Lower lobe of right lung (tissue), 2 donors: ENCODE data around the gene RCSD1. TPM values are rescaled to one million over a fixed set of nuclear protein-coding genes. Genes with fewer than 3 reads are reported as not detected.
A peak's percentile ranks its signal among the peaks of the same experiment; 100 is the strongest.

Experiments used
- ATAC-seq, 2 donors: fragments of 200-7000 bp; cut with Tn5 transposase; one replicate each; pipeline ENCODE4 v1.9.1; 2020 to 2022; ENCODE audit warnings: mild to moderate bottlenecking in 2 of 2, moderate library complexity in 2 of 2
- DNase-seq: peaks from one replicate; pipeline ENCODE4 v3.0.0-alpha.2; 2020
- H3K27ac ChIP-seq: fragments of 200-600 bp; one replicate; pipeline ENCODE4 v1.8.0; 2022
- H3K27me3 ChIP-seq: fragments of 200-600 bp; one replicate; pipeline ENCODE4 v1.8.0; 2022; ENCODE audit warnings: low read depth
- H3K36me3 ChIP-seq: fragments of 200-600 bp; one replicate; pipeline ENCODE4 v1.8.0; 2022; ENCODE audit warnings: mild to moderate bottlenecking
- H3K4me1 ChIP-seq: fragments of 200-600 bp; one replicate; pipeline ENCODE4 v1.8.0; 2022
- H3K4me3 ChIP-seq: fragments of 200-600 bp; one replicate; pipeline ENCODE4 v1.8.0; 2022; ENCODE audit warnings: mild to moderate bottlenecking
- H3K9me3 ChIP-seq: fragments of 200-600 bp; one replicate; pipeline ENCODE4 v1.8.0; 2022
- CTCF ChIP-seq: fragments of 200-600 bp; IDR thresholded peaks from one replicate; pipeline ENCODE4 v1.8.0; 2022; ENCODE audit warnings: antibody characterized with exemption, mild to moderate bottlenecking
- intact Hi-C: fragments of 100-400 bp; cut with DNase I; formaldehyde crosslinking; loops from one replicate; pipeline ENCODE4 v1.11.0; 2022
- total RNA-seq: library from RNA; stranded (reverse); fragmentation: NEBNext Ultra II Directional; extraction: Animal tissue kit (Norgen Biotek cat#: 25700); gene quantifications from one replicate; pipeline ENCODE4 v1.2.1, GENCODE V29; 2021
- donor health status: DM: no; HTN: yes; CAD: no; lungs with severe emphysema.

The RCSD1 gene
- total RNA-seq, 1 donor from 2014 or later = 20.7 TPM

GRCh38 chr1:167676205-167676915 is 46.3 kb downstream of the RCSD1 start:
- H3K27ac ChIP-seq = no peak overlapping the region
- no peaks in the 10 kb centered on the region for H3K9me3 ChIP-seq
- no peaks in the 10 kb centered on the region for H3K36me3 ChIP-seq
- peaks cover 6% of the 10 kb centered on the region for H3K4me1 ChIP-seq
- DNase-seq = no peak
- ATAC-seq = no peak
- TF ChIP-seq CTCF = no peak
- intact Hi-C loops = no loop called here
- H3K27me3 ChIP-seq = no peaks in the 10 kb centered on the region
- H3K4me3 ChIP-seq = no peak overlapping the region

GRCh38 chr1:167676916-167677848 is 47.1 kb downstream of the RCSD1 start:
- no peak for TF ChIP-seq CTCF
- H3K27me3 ChIP-seq = no peaks in the 10 kb centered on the region
- no peak for ATAC-seq
- H3K4me1 ChIP-seq = no peaks in the 10 kb centered on the region
- no peak for DNase-seq
- no peak overlapping the region for H3K27ac ChIP-seq
- H3K4me3 ChIP-seq = no peak overlapping the region
- no peaks in the 10 kb centered on the region for H3K9me3 ChIP-seq
- H3K36me3 ChIP-seq = no peaks in the 10 kb centered on the region
- intact Hi-C loops = no loop called here

GRCh38 chr1:167678422-167678821 is 48.4 kb downstream of the RCSD1 start:
- no peaks in the 10 kb centered on the region for H3K9me3 ChIP-seq
- H3K36me3 ChIP-seq = no peaks in the 10 kb centered on the region
- intact Hi-C loops = no loop called here
- no peaks in the 10 kb centered on the region for H3K27me3 ChIP-seq
- H3K27ac ChIP-seq = no peak overlapping the region
- no peak for ATAC-seq
- no peak for TF ChIP-seq CTCF
- no peak overlapping the region for H3K4me3 ChIP-seq
- no peak for DNase-seq
- peaks cover 7% of the 10 kb centered on the region for H3K4me1 ChIP-seq

GRCh38 chr1:167678838-167679237 is 48.8 kb downstream of the RCSD1 start:
- no peak for TF ChIP-seq CTCF
- ATAC-seq (no peak), DNase-seq (no peak)
- Histone ChIP-seq H3K27me3 (no peaks in the 10 kb centered on the region), H3K4me3 (no peak overlapping the region), H3K9me3 (no peaks in the 10 kb centered on the region), H3K36me3 (no peaks in the 10 kb centered on the region), H3K27ac (no peak overlapping the region), H3K4me1 (peaks cover 11% of the 10 kb centered on the region)
- intact Hi-C loops = no loop called here

- no peak for DNase-seq
- no peak for TF ChIP-seq CTCF
- ATAC-seq = peak in 1 of 2 donors; percentile 27
Measured at GRCh38 chr1:167679714-167680113, 49.7 kb downstream of the RCSD1 start.

More at GRCh38 chr1:167679714-167680113, 49.7 kb downstream of the RCSD1 start:
- Histone ChIP-seq H3K4me3 (no peak overlapping the region), H3K27me3 (no peaks in the 10 kb centered on the region), H3K4me1 (peaks cover 15% of the 10 kb centered on the region), H3K36me3 (no peaks in the 10 kb centered on the region), H3K9me3 (no peaks in the 10 kb centered on the region), H3K27ac (no peak overlapping the region)
- intact Hi-C loops = loop anchor here (10.0 kb wide), 1 partner anchor 75 kb away; no protein-coding TSS in a partner anchor
